ENCODE results near the gene RAD51B. TPM values are rescaled to one million over a fixed set of nuclear protein-coding genes. Genes with fewer than 3 reads are reported as not detected.

Gene RAD51B
- total RNA-seq, 4 donors from 2014 or later: 6.2 to 39.9 (median 12.9) TPM

- WGBS, 2 donors: 90 to 91% methylated on average over 1 of the region's 1 CpG
- Histone ChIP-seq H3K9me3 (no peaks in the 10 kb centered on the region), H3K4me3 (no peak overlapping the region), H3K27me3 (no peaks in the 10 kb centered on the region), H3K27ac (no peak overlapping the region), H3K4me1 (no peaks in the 10 kb centered on the region), H3K36me3 (no peaks in the 10 kb centered on the region)
- intact Hi-C loops (cut with DNase I): no loop called here
- DNase-seq: no peak
- TF ChIP-seq, protein P1, sequence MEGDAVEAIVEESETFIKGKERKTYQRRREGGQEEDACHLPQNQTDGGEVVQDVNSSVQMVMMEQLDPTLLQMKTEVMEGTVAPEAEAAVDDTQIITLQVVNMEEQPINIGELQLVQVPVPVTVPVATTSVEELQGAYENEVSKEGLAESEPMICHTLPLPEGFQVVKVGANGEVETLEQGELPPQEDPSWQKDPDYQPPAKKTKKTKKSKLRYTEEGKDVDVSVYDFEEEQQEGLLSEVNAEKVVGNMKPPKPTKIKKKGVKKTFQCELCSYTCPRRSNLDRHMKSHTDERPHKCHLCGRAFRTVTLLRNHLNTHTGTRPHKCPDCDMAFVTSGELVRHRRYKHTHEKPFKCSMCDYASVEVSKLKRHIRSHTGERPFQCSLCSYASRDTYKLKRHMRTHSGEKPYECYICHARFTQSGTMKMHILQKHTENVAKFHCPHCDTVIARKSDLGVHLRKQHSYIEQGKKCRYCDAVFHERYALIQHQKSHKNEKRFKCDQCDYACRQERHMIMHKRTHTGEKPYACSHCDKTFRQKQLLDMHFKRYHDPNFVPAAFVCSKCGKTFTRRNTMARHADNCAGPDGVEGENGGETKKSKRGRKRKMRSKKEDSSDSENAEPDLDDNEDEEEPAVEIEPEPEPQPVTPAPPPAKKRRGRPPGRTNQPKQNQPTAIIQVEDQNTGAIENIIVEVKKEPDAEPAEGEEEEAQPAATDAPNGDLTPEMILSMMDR (IDR thresholded peaks at IDR 0.05): no peak
- no peak for TF ChIP-seq POLR2A (IDR thresholded peaks at IDR 0.05)
Measured at GRCh38 chr14:67892466-67893100, 73.0 kb downstream of the RAD51B start.

- Histone ChIP-seq H3K4me1 (no peaks in the 10 kb centered on the region), H3K4me3 (no peak overlapping the region), H3K27ac (no peak overlapping the region), H3K9me3 (peaks cover 0 to 7% (median 0%) of the 10 kb centered on the region in 3 donors), H3K27me3 (no peaks in the 10 kb centered on the region), H3K36me3 (no peaks in the 10 kb centered on the region)
- WGBS, 2 donors: 77 to 81% methylated on average over 1 of the region's 1 CpG
- no peak for TF ChIP-seq POLR2A (IDR thresholded peaks at IDR 0.05)
- TF ChIP-seq, protein P1 (IDR thresholded peaks at IDR 0.05): no peak
- intact Hi-C loops (cut with DNase I): no loop called here
- DNase-seq: no peak
Measured at GRCh38 chr14:67900231-67900630, 80.7 kb downstream of the RAD51B start.

GRCh38 chr14:67908052-67908754 is 88.6 kb downstream of the RAD51B start:
- no peak for DNase-seq
- no peak overlapping the region for H3K4me3 ChIP-seq

GRCh38 chr14:67911562-67911961 is 92.0 kb downstream of the RAD51B start:
- Histone ChIP-seq H3K27ac (no peak overlapping the region), H3K9me3 (no peaks in the 10 kb centered on the region), H3K36me3 (no peaks in the 10 kb centered on the region), H3K4me3 (no peak overlapping the region), H3K4me1 (no peaks in the 10 kb centered on the region), H3K27me3 (no peaks in the 10 kb centered on the region)
- TF ChIP-seq POLR2A (IDR thresholded peaks at IDR 0.05): no peak
- TF ChIP-seq, protein P1 (IDR thresholded peaks at IDR 0.05): no peak
- intact Hi-C loops (cut with DNase I): no loop called here
- 57 to 61% methylated on average over 2 of the region's 2 CpGs for WGBS, 2 donors
- no peak for DNase-seq

More at GRCh38 chr14:67908052-67908754, 88.6 kb downstream of the RAD51B start:
- H3K27me3 ChIP-seq: no peaks in the 10 kb centered on the region
- no peak for TF ChIP-seq POLR2A (IDR thresholded peaks at IDR 0.05)
- TF ChIP-seq, protein P1 (IDR thresholded peaks at IDR 0.05): no peak
- intact Hi-C loops (cut with DNase I): no loop called here
- H3K9me3 ChIP-seq: no peaks in the 10 kb centered on the region
- no peaks in the 10 kb centered on the region for H3K36me3 ChIP-seq
- H3K4me1 ChIP-seq: no peaks in the 10 kb centered on the region
- H3K27ac ChIP-seq: no peak overlapping the region

- H3K36me3 ChIP-seq: no peaks in the 10 kb centered on the region
- WGBS, 2 donors: 96 to 97% methylated on average over 4 of the region's 4 CpGs
- no peak for TF ChIP-seq POLR2A (IDR thresholded peaks at IDR 0.05)
- TF ChIP-seq, protein P1 (IDR thresholded peaks at IDR 0.05): no peak
- H3K27me3 ChIP-seq: no peaks in the 10 kb centered on the region
- no peak overlapping the region for H3K4me3 ChIP-seq
- intact Hi-C loops (cut with DNase I): no loop called here
- H3K4me1 ChIP-seq: no peaks in the 10 kb centered on the region
- no peak overlapping the region for H3K27ac ChIP-seq
- no peaks in the 10 kb centered on the region for H3K9me3 ChIP-seq
- no peak for DNase-seq
Measured at GRCh38 chr14:67916430-67916829, 96.9 kb downstream of the RAD51B start.
